Measurements from ENCODE around the gene NUDT9.

GRCh38 chr4:87392183-87392582 is 30.2 kb upstream of the NUDT9 start:
- TF ChIP-seq CTCF (IDR thresholded peaks at IDR 0.05) (no peak), POLR2A (IDR thresholded peaks at IDR 0.05) (no peak)

All from prostate gland (tissue), 2 donors.